GM12878 (cell line): ENCODE results near the gene LMNB1.

Source experiments
- ATF2 ChIP-seq: IDR thresholded peaks from 2 replicates; pipeline ENCODE4 v1.6.1; 2012; ENCODE audit warnings: low read length, inconsistent platforms
- BHLHE40 ChIP-seq, 2 experiments: fragments of 450-650 bp in 1 of 2; IDR thresholded peaks; 2 replicates each; pipeline ENCODE4 v1.6.1; 2011 to 2017; ENCODE audit warnings: low read depth in 2 of 2, borderline replicate concordance in 1 of 2, improper control_type of control experiment in 1 of 2, low read length in 1 of 2, mild to moderate bottlenecking in 1 of 2
- POLR2A ChIP-seq: IDR thresholded peaks from 2 replicates; pipeline ENCODE4 v1.6.1; 2011; ENCODE audit warnings: low read depth, mild to moderate bottlenecking, low read length
- RFX5 ChIP-seq: IDR thresholded peaks from 2 replicates; pipeline ENCODE4 v1.6.1; 2011; ENCODE audit warnings: low read depth, low read length, improper control_type of control experiment
- ZNF687 ChIP-seq: fragments of 450-650 bp; IDR thresholded peaks from 2 replicates; pipeline ENCODE4 v1.6.1; 2017; ENCODE audit warnings: mild to moderate bottlenecking, moderate library complexity
- TF ChIP-seq, protein P1 (sequence below), 3 experiments: IDR thresholded peaks in 2 of 3; conservative IDR thresholded peaks in 1 of 3; 2 replicates each; pipeline ENCODE4 v1.5.1; 2011; ENCODE audit warnings: low read depth in 3 of 3, low read length in 3 of 3, mild to moderate bottlenecking in 3 of 3, control low read depth in 2 of 3, moderate library complexity in 2 of 3, inconsistent platforms in 1 of 3, mixed read lengths in 1 of 3; ENCODE audit not compliant: control insufficient read depth in 2 of 3, insufficient read depth in 1 of 3; ENCODE audit errors: extremely low read depth in 1 of 3
- TF ChIP-seq, protein P2 (sequence below): IDR thresholded peaks from 2 replicates; pipeline ENCODE4 v1.6.1; 2012; ENCODE audit warnings: low read depth, low read length, improper control_type of control experiment
- TF ChIP-seq, protein P3 (sequence below): IDR thresholded peaks from 2 replicates; pipeline ENCODE4 v1.6.1; 2011; ENCODE audit warnings: mild to moderate bottlenecking, low read depth, low read length, moderate library complexity; ENCODE audit not compliant: insufficient replicate concordance
- TF ChIP-seq, protein P4 (sequence below): IDR thresholded peaks from 2 replicates; pipeline ENCODE4 v1.6.1; 2011; ENCODE audit warnings: borderline replicate concordance, low read depth, mild to moderate bottlenecking, moderate library complexity, mixed read lengths, low read length; ENCODE audit not compliant: insufficient read depth; ENCODE audit errors: extremely low read length
- TF ChIP-seq, protein P5 (sequence below): IDR thresholded peaks from 2 replicates; pipeline ENCODE4 v1.6.1; 2012; ENCODE audit warnings: mild to moderate bottlenecking, low read depth, low read length

DNA sequence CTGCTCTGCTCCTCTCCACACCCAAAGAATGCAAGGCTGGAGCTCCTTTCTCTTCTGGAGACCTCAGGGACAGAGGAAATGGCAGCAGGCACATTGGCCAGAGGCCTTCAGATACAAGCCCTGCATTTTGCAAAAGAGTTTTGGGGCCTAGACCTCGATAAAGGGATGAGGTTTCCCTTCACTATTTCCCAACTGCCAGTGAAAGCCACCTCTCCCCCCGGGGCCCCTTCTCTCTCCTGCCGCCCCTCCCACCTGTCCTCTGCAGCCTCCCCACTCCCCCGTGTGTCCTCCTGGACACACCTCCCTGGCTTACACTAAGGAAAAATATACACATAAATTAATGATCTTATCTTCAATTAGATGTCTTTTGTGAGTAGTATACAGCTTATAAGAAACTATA lies 21.3 kb upstream of the LMNB1 start:
- TF ChIP-seq POLR2A: no peak
- TF ChIP-seq BHLHE40 (IDR thresholded peaks at IDR 0.05; ENCODE audit: borderline replicate concordance in 1 of 2, low read depth in 2 of 2, low read length in 1 of 2): no peak
- TF ChIP-seq, protein P1, sequence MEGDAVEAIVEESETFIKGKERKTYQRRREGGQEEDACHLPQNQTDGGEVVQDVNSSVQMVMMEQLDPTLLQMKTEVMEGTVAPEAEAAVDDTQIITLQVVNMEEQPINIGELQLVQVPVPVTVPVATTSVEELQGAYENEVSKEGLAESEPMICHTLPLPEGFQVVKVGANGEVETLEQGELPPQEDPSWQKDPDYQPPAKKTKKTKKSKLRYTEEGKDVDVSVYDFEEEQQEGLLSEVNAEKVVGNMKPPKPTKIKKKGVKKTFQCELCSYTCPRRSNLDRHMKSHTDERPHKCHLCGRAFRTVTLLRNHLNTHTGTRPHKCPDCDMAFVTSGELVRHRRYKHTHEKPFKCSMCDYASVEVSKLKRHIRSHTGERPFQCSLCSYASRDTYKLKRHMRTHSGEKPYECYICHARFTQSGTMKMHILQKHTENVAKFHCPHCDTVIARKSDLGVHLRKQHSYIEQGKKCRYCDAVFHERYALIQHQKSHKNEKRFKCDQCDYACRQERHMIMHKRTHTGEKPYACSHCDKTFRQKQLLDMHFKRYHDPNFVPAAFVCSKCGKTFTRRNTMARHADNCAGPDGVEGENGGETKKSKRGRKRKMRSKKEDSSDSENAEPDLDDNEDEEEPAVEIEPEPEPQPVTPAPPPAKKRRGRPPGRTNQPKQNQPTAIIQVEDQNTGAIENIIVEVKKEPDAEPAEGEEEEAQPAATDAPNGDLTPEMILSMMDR (IDR thresholded peaks at IDR 0.05 in 2 of 3, conservative IDR thresholded peaks at IDR 0.05 in 1 of 3; ENCODE audit: control insufficient read depth in 2 of 3, extremely low read depth in 1 of 3, insufficient read depth in 1 of 3, low read depth in 3 of 3, low read length in 3 of 3): no peak
- TF ChIP-seq, protein P2, sequence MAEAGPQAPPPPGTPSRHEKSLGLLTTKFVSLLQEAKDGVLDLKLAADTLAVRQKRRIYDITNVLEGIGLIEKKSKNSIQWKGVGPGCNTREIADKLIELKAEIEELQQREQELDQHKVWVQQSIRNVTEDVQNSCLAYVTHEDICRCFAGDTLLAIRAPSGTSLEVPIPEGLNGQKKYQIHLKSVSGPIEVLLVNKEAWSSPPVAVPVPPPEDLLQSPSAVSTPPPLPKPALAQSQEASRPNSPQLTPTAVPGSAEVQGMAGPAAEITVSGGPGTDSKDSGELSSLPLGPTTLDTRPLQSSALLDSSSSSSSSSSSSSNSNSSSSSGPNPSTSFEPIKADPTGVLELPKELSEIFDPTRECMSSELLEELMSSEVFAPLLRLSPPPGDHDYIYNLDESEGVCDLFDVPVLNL: no peak
- TF ChIP-seq, protein P3, sequence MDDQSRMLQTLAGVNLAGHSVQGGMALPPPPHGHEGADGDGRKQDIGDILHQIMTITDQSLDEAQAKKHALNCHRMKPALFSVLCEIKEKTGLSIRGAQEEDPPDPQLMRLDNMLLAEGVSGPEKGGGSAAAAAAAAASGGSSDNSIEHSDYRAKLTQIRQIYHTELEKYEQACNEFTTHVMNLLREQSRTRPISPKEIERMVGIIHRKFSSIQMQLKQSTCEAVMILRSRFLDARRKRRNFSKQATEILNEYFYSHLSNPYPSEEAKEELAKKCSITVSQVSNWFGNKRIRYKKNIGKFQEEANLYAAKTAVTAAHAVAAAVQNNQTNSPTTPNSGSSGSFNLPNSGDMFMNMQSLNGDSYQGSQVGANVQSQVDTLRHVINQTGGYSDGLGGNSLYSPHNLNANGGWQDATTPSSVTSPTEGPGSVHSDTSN: no peak
- TF ChIP-seq ATF2: no peak
- no peak for TF ChIP-seq ZNF687
- no peak for TF ChIP-seq RFX5
- TF ChIP-seq, protein P4, sequence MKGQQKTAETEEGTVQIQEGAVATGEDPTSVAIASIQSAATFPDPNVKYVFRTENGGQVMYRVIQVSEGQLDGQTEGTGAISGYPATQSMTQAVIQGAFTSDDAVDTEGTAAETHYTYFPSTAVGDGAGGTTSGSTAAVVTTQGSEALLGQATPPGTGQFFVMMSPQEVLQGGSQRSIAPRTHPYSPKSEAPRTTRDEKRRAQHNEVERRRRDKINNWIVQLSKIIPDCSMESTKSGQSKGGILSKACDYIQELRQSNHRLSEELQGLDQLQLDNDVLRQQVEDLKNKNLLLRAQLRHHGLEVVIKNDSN: no peak
- TF ChIP-seq, protein P5, sequence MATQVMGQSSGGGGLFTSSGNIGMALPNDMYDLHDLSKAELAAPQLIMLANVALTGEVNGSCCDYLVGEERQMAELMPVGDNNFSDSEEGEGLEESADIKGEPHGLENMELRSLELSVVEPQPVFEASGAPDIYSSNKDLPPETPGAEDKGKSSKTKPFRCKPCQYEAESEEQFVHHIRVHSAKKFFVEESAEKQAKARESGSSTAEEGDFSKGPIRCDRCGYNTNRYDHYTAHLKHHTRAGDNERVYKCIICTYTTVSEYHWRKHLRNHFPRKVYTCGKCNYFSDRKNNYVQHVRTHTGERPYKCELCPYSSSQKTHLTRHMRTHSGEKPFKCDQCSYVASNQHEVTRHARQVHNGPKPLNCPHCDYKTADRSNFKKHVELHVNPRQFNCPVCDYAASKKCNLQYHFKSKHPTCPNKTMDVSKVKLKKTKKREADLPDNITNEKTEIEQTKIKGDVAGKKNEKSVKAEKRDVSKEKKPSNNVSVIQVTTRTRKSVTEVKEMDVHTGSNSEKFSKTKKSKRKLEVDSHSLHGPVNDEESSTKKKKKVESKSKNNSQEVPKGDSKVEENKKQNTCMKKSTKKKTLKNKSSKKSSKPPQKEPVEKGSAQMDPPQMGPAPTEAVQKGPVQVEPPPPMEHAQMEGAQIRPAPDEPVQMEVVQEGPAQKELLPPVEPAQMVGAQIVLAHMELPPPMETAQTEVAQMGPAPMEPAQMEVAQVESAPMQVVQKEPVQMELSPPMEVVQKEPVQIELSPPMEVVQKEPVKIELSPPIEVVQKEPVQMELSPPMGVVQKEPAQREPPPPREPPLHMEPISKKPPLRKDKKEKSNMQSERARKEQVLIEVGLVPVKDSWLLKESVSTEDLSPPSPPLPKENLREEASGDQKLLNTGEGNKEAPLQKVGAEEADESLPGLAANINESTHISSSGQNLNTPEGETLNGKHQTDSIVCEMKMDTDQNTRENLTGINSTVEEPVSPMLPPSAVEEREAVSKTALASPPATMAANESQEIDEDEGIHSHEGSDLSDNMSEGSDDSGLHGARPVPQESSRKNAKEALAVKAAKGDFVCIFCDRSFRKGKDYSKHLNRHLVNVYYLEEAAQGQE: no peak
